Bronchial epithelial cell (primary cell): ENCODE results near the gene ALDH1L2. TPM values are rescaled to one million over a fixed set of nuclear protein-coding genes. Genes with fewer than 3 reads are reported as not detected.

Experiments used
- DNase-seq: peaks from one replicate; pipeline ENCODE4 v3.0.0-alpha.2; 2010; ENCODE audit warnings: low read depth
- FAIRE-seq: peaks from 2 replicates; lab custom pipeline; 2011; peaks lifted over from hg19 to GRCh38; lab: Jason Lieb, UNC
- H3K27me3 ChIP-seq: 2 replicates; pipeline ENCODE4 v1.5.1; 2011; ENCODE audit warnings: low read length; ENCODE audit not compliant: control insufficient read depth, insufficient read depth
- H3K36me3 ChIP-seq: 2 replicates; pipeline ENCODE4 v1.5.1; 2011; ENCODE audit warnings: low read length; ENCODE audit not compliant: control insufficient read depth, insufficient read depth
- H3K4me3 ChIP-seq: 2 replicates; pipeline ENCODE4 v1.5.1; 2011; ENCODE audit warnings: mild to moderate bottlenecking, low read depth, low read length, control low read depth
- CTCF ChIP-seq: IDR thresholded peaks from 2 replicates; pipeline ENCODE4 v1.5.1; 2011; ENCODE audit warnings: mild to moderate bottlenecking, moderate library complexity, low read length, control low read depth, inconsistent platforms; ENCODE audit not compliant: insufficient read depth, severe bottlenecking
- total RNA-seq: library from RNA; depleted of rRNA; stranded (reverse); fragments of >200 nt; gene quantifications from 2 replicates; pipeline ENCODE4 v1.2.1, GENCODE V29; 2014

The ALDH1L2 gene
- total RNA-seq, 1 donor from 2014 or later: 34.2 TPM

GRCh38 chr12:105026411-105026810, 57.8 kb downstream of the ALDH1L2 start:
- H3K27me3 ChIP-seq: no peaks in the 10 kb centered on the region
- no peak overlapping the region for H3K4me3 ChIP-seq
- peaks cover 8% of the 10 kb centered on the region for H3K36me3 ChIP-seq
- DNase-seq (no peak), FAIRE-seq (no peak)
- no peak for TF ChIP-seq CTCF

GRCh38 chr12:105025890-105026289, 58.4 kb downstream of the ALDH1L2 start:
- DNase-seq: no peak
- Histone ChIP-seq H3K4me3 (no peak overlapping the region), H3K36me3 (peaks cover 7% of the 10 kb centered on the region), H3K27me3 (no peaks in the 10 kb centered on the region)
- no peak for TF ChIP-seq CTCF
- FAIRE-seq: no peak

- TF ChIP-seq CTCF: no peak
- peaks cover 7% of the 10 kb centered on the region for H3K36me3 ChIP-seq
- no peak overlapping the region for H3K4me3 ChIP-seq
- H3K27me3 ChIP-seq: no peaks in the 10 kb centered on the region
- DNase-seq: no peak
- FAIRE-seq: no peak
These were observed 59.3 kb downstream of the ALDH1L2 start for GRCh38 chr12:105024928-105025327.

GRCh38 chr12:105020241-105020962, 63.9 kb downstream of the ALDH1L2 start:
- peak; percentile 43 for DNase-seq
- H3K4me3 ChIP-seq: no peak overlapping the region
- peaks cover 4% of the 10 kb centered on the region for H3K36me3 ChIP-seq
- no peaks in the 10 kb centered on the region for H3K27me3 ChIP-seq
- no peak for TF ChIP-seq CTCF
- FAIRE-seq: no peak

- FAIRE-seq (no peak), DNase-seq (no peak)
- Histone ChIP-seq H3K27me3 (no peaks in the 10 kb centered on the region), H3K4me3 (no peak overlapping the region), H3K36me3 (peaks cover 2% of the 10 kb centered on the region)
- TF ChIP-seq CTCF: no peak
These were observed 65.5 kb downstream of the ALDH1L2 start for GRCh38 chr12:105018776-105019175.

GRCh38 chr12:105018012-105018411, 66.2 kb downstream of the ALDH1L2 start:
- DNase-seq (peak; percentile 47), FAIRE-seq (no peak)
- Histone ChIP-seq H3K4me3 (no peak overlapping the region), H3K27me3 (no peaks in the 10 kb centered on the region), H3K36me3 (peaks cover 2% of the 10 kb centered on the region)
- TF ChIP-seq CTCF: no peak
